Uterus (tissue), 2 donors: ENCODE data around the gene NPHP4.

Experiments used
- POLR2A ChIP-seq, 2 donors: fragments of 450-650 bp; IDR thresholded peaks; one replicate each; pipeline ENCODE4 v1.6.1; 2016; ENCODE audit warnings: antibody characterized with exemption in 2 of 2, mild to moderate bottlenecking in 1 of 2, moderate library complexity in 1 of 2
- TF ChIP-seq, protein P1 (sequence below), 4 experiments: fragments of 200-600 bp in 2 of 4; fragments of 450-650 bp in 2 of 4; sonication (generic) in 2 of 4; IDR thresholded peaks; one replicate each; pipeline ENCODE4 v1.5.1; 2016 to 2019; ENCODE audit warnings: antibody characterized with exemption in 4 of 4, mild to moderate bottlenecking in 2 of 4, moderate library complexity in 1 of 4

DNA sequence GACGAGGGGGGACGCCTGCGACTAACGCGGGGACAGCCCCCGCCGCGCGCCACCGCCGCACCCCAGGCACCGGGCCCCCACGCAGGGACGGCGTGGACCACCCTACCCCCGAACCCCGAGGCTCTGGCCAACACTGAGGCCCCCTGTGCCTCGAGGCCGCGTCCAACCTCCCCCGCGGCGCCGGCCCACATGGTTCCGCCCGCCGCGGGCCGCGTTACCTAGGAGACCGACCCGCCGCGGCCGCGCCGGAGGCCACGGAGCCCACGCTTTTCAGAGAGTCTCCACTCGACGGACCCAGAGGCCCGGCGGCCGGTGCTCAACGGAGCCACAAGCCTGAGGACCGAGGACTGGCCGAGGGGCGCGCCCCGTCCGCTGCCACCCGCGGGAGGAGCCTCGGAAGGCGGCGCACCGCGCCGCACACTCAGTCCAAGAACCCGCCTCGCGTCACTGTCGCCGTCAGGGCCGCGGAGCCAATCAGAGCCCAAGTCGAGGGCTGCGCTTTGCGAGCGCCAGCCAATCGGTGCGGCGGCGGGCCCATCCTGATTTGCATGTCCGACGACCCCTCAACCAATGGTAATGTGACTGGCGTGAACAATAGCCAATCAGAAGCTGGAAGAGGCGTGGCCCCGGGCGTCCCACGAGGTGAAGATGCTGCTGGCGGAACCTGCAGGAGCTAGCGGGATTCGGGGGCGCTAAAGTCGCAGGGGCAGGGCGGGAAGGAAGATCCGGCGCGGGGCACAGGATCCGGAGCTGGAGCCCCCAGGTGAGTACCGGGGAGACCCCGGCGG, at the start of gene NPHP4:
- TF ChIP-seq, protein P1, sequence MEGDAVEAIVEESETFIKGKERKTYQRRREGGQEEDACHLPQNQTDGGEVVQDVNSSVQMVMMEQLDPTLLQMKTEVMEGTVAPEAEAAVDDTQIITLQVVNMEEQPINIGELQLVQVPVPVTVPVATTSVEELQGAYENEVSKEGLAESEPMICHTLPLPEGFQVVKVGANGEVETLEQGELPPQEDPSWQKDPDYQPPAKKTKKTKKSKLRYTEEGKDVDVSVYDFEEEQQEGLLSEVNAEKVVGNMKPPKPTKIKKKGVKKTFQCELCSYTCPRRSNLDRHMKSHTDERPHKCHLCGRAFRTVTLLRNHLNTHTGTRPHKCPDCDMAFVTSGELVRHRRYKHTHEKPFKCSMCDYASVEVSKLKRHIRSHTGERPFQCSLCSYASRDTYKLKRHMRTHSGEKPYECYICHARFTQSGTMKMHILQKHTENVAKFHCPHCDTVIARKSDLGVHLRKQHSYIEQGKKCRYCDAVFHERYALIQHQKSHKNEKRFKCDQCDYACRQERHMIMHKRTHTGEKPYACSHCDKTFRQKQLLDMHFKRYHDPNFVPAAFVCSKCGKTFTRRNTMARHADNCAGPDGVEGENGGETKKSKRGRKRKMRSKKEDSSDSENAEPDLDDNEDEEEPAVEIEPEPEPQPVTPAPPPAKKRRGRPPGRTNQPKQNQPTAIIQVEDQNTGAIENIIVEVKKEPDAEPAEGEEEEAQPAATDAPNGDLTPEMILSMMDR (IDR thresholded peaks at IDR 0.05), result peak in 2 of 4 experiments; percentile 18 to 38
- peak in 1 of 2 donors; percentile 43 for TF ChIP-seq POLR2A (IDR thresholded peaks at IDR 0.05)
